CD14-positive monocyte (primary cell): Measurements from ENCODE around the gene UGT2B11. TPM values are rescaled to one million over a fixed set of nuclear protein-coding genes. Genes with fewer than 3 reads are reported as not detected.
"Not testable (repeated sequence)": the region's sequence is repeated elsewhere in the genome, so short reads cannot be mapped to it uniquely, and the experiment has no call there.

Source experiments
- DNase-seq, 3 donors: peaks; one replicate each; pipeline ENCODE4 v3.0.0-alpha.2; 2011 to 2022
- H2AFZ ChIP-seq: 2 replicates; pipeline ENCODE4 v1.6.0; 2012; ENCODE audit warnings: mild to moderate bottlenecking, low read depth, low read length, inconsistent platforms; ENCODE audit not compliant: insufficient read depth, poor library complexity, severe bottlenecking
- H3K27ac ChIP-seq, 2 donors: 1 replicate in 1 of 2; 2 replicates in 1 of 2; pipeline ENCODE4 v1.5.1; 2012 to 2013; ENCODE audit warnings: low read length in 2 of 2, control low read depth in 1 of 2, inconsistent platforms in 1 of 2, low read depth in 1 of 2, mild to moderate bottlenecking in 1 of 2
- H3K27me3 ChIP-seq, 2 donors: one replicate each; pipeline versions ENCODE4 v1.6.0 to v1.6.1; 2011 to 2013; ENCODE audit warnings: low read length in 2 of 2; ENCODE audit not compliant: control insufficient read depth in 2 of 2, insufficient read depth in 2 of 2
- H3K36me3 ChIP-seq, 2 donors: replicated peaks in 1 of 2; 1 replicate in 1 of 2; 2 replicates in 1 of 2; pipeline versions ENCODE4 v1.5.1 to v1.6.1; 2012 to 2013; ENCODE audit warnings: low read length in 2 of 2, control low read depth in 1 of 2, inconsistent platforms in 1 of 2, mild to moderate bottlenecking in 1 of 2; ENCODE audit not compliant: insufficient read depth in 2 of 2, control insufficient read depth in 1 of 2
- H3K4me1 ChIP-seq, 2 donors: 1 replicate in 1 of 2; 2 replicates in 1 of 2; pipeline versions ENCODE4 v1.5.1 to v1.6.1; 2012 to 2013; ENCODE audit warnings: low read length in 2 of 2, control low read depth in 1 of 2, inconsistent platforms in 1 of 2, mild to moderate bottlenecking in 1 of 2, moderate library complexity in 1 of 2; ENCODE audit not compliant: insufficient read depth in 2 of 2, control insufficient read depth in 1 of 2
- H3K4me2 ChIP-seq: replicated peaks from 2 replicates; pipeline ENCODE3; 2012; ENCODE audit warnings: low read length, moderate library complexity, mild to moderate bottlenecking; ENCODE audit not compliant: poor library complexity, severe bottlenecking; ENCODE audit errors: extremely low read depth
- H3K4me3 ChIP-seq, 3 experiments: fragments of 200-600 bp in 1 of 3; sonication (generic) in 1 of 3; replicated peaks in 1 of 3; 1 replicate in 2 of 3; 2 replicates in 1 of 3; pipeline ENCODE4 v1.5.1; 2011 to 2013; ENCODE audit warnings: low read length in 3 of 3, mild to moderate bottlenecking in 3 of 3, control low read depth in 2 of 3, low read depth in 2 of 3, inconsistent platforms in 1 of 3, moderate library complexity in 1 of 3
- H3K79me2 ChIP-seq: 2 replicates; pipeline ENCODE4 v1.6.0; 2012; ENCODE audit warnings: mild to moderate bottlenecking, control low read depth, inconsistent platforms, low read length, moderate library complexity; ENCODE audit not compliant: insufficient read depth
- H3K9ac ChIP-seq: 2 replicates; pipeline ENCODE4 v1.6.0; 2017; ENCODE audit warnings: low read length, mild to moderate bottlenecking; ENCODE audit not compliant: insufficient read depth, poor library complexity, severe bottlenecking
- H3K9me3 ChIP-seq, 2 donors: replicated peaks in 1 of 2; 1 replicate in 1 of 2; 2 replicates in 1 of 2; pipeline versions ENCODE4 v1.5.1 to v1.6.1; 2012 to 2013; ENCODE audit warnings: low read length in 2 of 2, control low read depth in 1 of 2; ENCODE audit not compliant: control insufficient read depth in 1 of 2, insufficient read depth in 1 of 2
- H4K20me1 ChIP-seq: 2 replicates; pipeline ENCODE4 v1.6.0; 2012; ENCODE audit warnings: mild to moderate bottlenecking, low read length, control low read depth, moderate library complexity; ENCODE audit not compliant: insufficient read depth
- H3K27ac Mint-ChIP-seq, 7 donors: one replicate each; pipeline ENCODE4 v1.8.0; 2020; ENCODE audit warnings: mild to moderate bottlenecking in 7 of 7, mixed read lengths in 7 of 7, moderate library complexity in 6 of 7, inconsistent platforms in 2 of 7
- H3K27me3 Mint-ChIP-seq, 3 donors: one replicate each; pipeline ENCODE4 v1.8.0; 2021 to 2022; ENCODE audit warnings: low read depth in 3 of 3, mild to moderate bottlenecking in 3 of 3, mixed read lengths in 3 of 3, moderate library complexity in 3 of 3, inconsistent platforms in 1 of 3
- H3K36me3 Mint-ChIP-seq, 2 donors: one replicate each; pipeline ENCODE4 v1.8.0; 2020; ENCODE audit warnings: mixed read lengths in 2 of 2, inconsistent platforms in 1 of 2, mild to moderate bottlenecking in 1 of 2
- H3K4me1 Mint-ChIP-seq: one replicate; pipeline ENCODE4 v1.8.0; 2020; ENCODE audit warnings: mild to moderate bottlenecking, mixed read lengths
- H3K4me3 Mint-ChIP-seq, 2 donors: one replicate each; pipeline ENCODE4 v1.8.0; 2020; ENCODE audit warnings: mild to moderate bottlenecking in 2 of 2, mixed read lengths in 2 of 2, moderate library complexity in 1 of 2
- H3K9me3 Mint-ChIP-seq, 7 donors: one replicate each; pipeline ENCODE4 v1.8.0; 2020 to 2022; ENCODE audit warnings: mixed read lengths in 7 of 7, mild to moderate bottlenecking in 6 of 7, moderate library complexity in 6 of 7, inconsistent platforms in 2 of 7
- CTCF ChIP-seq: fragments of 200-600 bp; IDR thresholded peaks from one replicate; pipeline ENCODE4 v1.8.0; 2022; ENCODE audit warnings: antibody characterized with exemption, mild to moderate bottlenecking
- WGBS: methylation state at CpG from one replicate; pipeline ENCODE4 v1.1.5; 2013; ENCODE audit warnings: missing lambda C conversion rate; ENCODE audit not compliant: insufficient coverage; 5-methylcytosine and 5-hydroxymethylcytosine counted together
- intact Hi-C, 2 donors: fragments of 100-400 bp; cut with micrococcal nuclease; formaldehyde crosslinking; loops; one replicate each; pipeline versions ENCODE4 v1.15.0 to v1.15.1; 2023
- polyA plus RNA-seq, 3 donors: library from polyadenylated mRNA; depleted of rRNA in 1 of 3; unstranded in 2 of 3; stranded (reverse) in 1 of 3; fragments of 300-500 nt in 2 of 3; fragments of >200 nt in 1 of 3; fragmentation: Illumina TruSeq in 2 of 3; gene quantifications; 1 replicate in 2 of 3; 2 replicates in 1 of 3; pipeline ENCODE4 v1.2.3, GENCODE V29; 2012 to 2021

The UGT2B11 gene
- polyA plus RNA-seq, 3 donors = not detected

- H3K36me3 ChIP-seq, H3K9me3 ChIP-seq, H3K9ac ChIP-seq, H3K27me3 ChIP-seq, H3K27ac ChIP-seq, H4K20me1 ChIP-seq, H3K4me1 ChIP-seq, H3K4me3 ChIP-seq, DNase-seq, H3K4me2 ChIP-seq, H3K27ac Mint-ChIP-seq, H3K79me2 ChIP-seq, H3K27me3 Mint-ChIP-seq, H3K4me3 Mint-ChIP-seq, H3K4me1 Mint-ChIP-seq, H2AFZ ChIP-seq, H3K36me3 Mint-ChIP-seq: not testable (repeated sequence)
- H3K9me3 Mint-ChIP-seq = peaks cover 0 to 11% (median 0%) of the 10 kb centered on the region in 7 donors
- intact Hi-C loops = loop anchor here in 1 of 2 donors (2.0 kb wide), 1 partner anchor 54 kb away; no protein-coding TSS in a partner anchor
- WGBS = no CpG with 5 or more reads among the region's 2 CpGs
These were observed 3.9 kb upstream of the UGT2B11 start for GRCh38 chr4:69218491-69218890.

- intact Hi-C loops = no loop called here
- no peak overlapping the region for H3K4me2 ChIP-seq
- no peak overlapping the region for H3K4me3 ChIP-seq
- H3K36me3 Mint-ChIP-seq = no peaks in the 10 kb centered on the region
- no peaks in the 10 kb centered on the region for H4K20me1 ChIP-seq
- H3K36me3 ChIP-seq = no peaks in the 10 kb centered on the region
- H3K4me1 ChIP-seq = no peaks in the 10 kb centered on the region
- no peaks in the 10 kb centered on the region for H3K4me1 Mint-ChIP-seq
- H3K9me3 ChIP-seq = no peaks in the 10 kb centered on the region
- peaks cover 0 to 2% (median 0%) of the 10 kb centered on the region in 7 donors for H3K9me3 Mint-ChIP-seq
- no peak for TF ChIP-seq CTCF
- DNase-seq = no peak
- no peak overlapping the region for H3K4me3 Mint-ChIP-seq
- H3K9ac ChIP-seq = no peak overlapping the region
- no peak overlapping the region for H3K27ac ChIP-seq
- H3K27ac Mint-ChIP-seq = no peak overlapping the region
- H3K27me3 Mint-ChIP-seq = no peaks in the 10 kb centered on the region
- no peaks in the 10 kb centered on the region for H3K27me3 ChIP-seq
- no peak overlapping the region for H2AFZ ChIP-seq
- no peaks in the 10 kb centered on the region for H3K79me2 ChIP-seq
- no CpG with 5 or more reads among the region's 1 CpG for WGBS
These were observed 3.6 kb downstream of the UGT2B11 start for GRCh38 chr4:69210911-69211310.

- H3K27ac Mint-ChIP-seq, H3K27ac ChIP-seq, H3K36me3 ChIP-seq, H3K4me2 ChIP-seq, DNase-seq, H3K4me1 Mint-ChIP-seq, H4K20me1 ChIP-seq, H3K27me3 ChIP-seq, H3K27me3 Mint-ChIP-seq, H3K79me2 ChIP-seq, H3K36me3 Mint-ChIP-seq, H3K9me3 ChIP-seq, H3K9ac ChIP-seq, H3K9me3 Mint-ChIP-seq, H3K4me3 Mint-ChIP-seq, intact Hi-C loops, H3K4me1 ChIP-seq, H3K4me3 ChIP-seq, H2AFZ ChIP-seq: not testable (repeated sequence)
- WGBS = 83% methylated on average over 2 of the region's 4 CpGs
These were observed 16.0 kb downstream of the UGT2B11 start for GRCh38 chr4:69198506-69198905.
